ENCODE results near the gene KCNA4.
"Not testable (repeated sequence)": the region's sequence is repeated elsewhere in the genome, so short reads cannot be mapped to it uniquely, and the experiment has no call there.

The KCNA4 gene

DNA sequence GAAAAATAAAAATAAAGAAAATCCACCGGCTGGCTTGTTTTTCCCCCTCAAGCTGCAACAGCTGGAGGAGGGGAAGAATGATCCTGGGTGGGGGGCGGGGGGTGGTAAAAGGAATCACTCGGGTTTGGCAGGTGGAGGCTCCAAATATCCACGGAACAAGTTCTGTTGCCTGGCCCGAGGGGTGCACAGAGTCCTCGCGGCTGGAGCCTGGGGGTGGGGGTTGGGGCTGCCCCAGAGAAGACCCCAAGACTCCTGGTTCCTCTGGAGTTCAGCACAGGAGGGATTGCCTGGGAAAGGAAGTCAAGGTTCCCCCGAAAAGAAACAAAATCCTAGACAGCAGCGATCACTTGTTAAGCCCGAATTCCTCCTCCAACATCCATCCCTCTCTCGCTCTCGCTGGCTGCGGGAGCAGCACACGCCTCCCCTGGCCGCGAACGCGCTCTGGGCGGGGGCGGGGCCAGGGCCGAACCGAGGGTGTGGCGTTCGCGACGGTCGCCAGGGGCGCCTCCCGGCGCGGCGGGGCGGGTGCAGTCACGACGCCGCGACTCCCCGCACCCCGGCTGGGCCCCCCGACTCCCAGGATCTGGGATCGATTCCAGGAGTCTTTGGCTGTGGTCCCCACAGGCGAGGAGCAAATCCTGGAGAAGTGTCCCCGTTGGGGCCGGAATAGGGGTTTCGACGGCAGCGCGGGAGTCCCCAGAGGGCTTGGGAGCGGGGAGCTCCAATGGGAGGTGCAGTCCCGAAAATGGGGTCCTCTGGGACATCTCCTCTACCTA is at the start of gene KCNA4:
Gene KCNA4, minus strand, starts transcription at position 443 of the 776 bp plus-strand sequence. CDS start 4,352 bp downstream, outside the sequence.
- DNase-seq (ENCODE audit: low read depth): no peak

DNA sequence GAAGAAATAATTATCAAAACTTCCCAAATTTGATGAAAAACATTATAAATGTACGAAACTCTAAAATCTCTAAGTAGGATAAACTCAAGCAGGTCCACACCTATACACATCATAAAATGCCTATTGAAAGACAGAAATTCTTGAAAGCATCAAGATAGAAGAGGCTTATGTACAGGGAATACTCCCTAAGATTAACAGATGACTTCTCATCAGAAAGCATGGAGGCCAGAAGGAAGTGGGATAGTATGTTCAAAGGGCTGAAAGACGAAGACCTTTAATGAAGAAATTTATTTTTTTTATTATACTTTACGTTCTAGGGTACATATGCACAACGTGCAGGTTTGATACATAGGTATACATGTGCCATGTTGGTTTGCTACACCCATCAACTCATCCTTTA is 45.3 kb upstream of the KCNA4 start:
- no peak for DNase-seq (ENCODE audit: low read depth)

DNA sequence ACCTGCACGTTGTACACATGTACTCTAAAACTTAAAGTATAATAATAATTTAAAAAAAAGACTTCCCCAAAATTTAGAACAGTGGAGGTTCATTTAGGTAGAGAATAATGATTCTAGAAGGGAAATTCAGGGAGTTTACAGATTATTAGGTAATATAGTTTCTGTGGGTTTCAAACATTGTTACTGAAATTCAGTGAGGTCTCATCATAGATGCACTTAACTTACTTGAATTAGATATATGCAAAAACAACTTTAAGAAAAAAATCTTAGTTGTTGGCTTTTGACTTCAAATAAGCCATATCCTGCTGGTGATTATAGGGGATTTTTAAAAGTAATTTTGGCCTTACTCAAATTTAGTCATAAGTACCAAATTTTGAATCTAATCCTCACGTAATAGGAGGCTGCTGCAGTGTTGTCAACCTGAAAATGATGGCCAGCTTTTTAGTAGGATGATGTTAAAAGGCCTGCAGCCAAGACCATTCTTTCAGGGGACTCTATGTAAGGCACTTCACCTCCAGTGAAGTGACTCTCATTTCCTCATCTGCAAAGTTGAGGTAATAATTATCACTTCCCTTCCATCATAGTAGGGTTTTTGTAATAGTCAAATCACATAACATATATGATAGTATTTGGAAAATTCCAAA is 42.5 kb upstream of the KCNA4 start:
- no peak for DNase-seq (ENCODE audit: low read depth)

DNA sequence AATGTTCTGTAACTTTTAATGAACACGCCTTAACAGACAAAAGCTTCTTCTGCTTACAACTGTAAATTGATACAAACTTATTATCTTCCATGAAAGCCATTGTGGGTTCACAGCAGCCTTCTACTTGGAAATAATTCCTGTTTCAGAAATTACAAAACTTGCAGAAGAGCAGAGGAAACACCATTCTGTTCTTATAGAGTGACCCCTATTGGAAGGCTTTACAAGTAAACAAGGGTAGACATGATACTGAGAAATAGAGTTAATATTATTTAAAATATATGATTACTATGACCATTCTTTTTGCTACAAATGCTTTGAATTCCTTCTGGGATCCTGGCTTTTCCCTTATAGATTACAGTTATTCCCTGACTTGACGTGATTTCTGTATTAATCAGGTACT is 32.4 kb upstream of the KCNA4 start:
- DNase-seq (ENCODE audit: low read depth): no peak

DNA sequence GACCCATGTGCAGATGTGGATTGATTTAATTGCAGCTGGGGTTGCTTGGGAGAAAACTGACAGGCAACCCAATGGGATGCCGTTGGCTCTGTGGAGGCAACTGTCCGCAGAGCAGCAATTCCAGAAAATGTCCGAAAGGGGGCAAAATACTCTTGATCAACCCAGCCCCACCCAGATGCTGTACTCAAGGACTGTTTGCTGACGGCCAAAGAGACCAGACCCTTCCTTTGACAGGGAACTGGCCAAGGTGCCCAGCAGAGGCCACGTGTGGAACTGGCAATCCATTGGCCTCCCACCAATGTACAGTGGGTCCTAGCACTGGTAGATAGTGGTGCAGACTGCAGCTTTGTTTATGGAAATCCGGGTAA is 29.7 kb upstream of the KCNA4 start:
- no peak for DNase-seq (ENCODE audit: low read depth)

DNA sequence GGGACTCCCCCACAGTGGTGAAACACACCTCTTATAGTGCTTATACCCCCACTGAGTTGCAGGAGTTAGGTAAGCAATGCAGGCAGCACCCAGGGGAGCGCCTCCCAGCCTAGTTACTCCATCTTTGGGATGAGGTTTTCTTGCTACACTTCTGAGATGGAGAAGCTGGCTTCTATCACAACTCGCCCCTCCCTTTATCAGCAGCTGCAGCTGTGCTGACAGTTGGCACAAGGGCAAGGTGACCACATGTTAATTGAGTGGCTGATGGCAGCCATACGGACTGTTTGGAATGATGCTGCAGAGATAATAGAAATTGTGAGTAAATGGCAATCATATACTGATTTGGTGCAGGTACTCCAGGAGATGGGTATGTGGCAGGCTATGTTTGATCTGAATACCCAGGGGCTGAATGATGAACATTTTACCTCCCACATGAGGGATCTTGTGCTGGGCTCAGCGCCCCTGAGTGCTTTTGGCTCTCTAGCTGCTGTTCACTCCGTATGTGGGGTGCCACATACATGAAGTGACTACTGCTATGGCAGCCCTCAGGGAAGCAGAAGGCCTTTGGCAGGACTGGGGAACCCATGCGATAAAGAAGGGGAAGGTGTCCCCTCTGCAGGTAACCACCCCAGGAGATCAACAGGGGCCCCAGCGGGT is 29.2 kb upstream of the KCNA4 start:
- DNase-seq (ENCODE audit: low read depth): no peak

DNA sequence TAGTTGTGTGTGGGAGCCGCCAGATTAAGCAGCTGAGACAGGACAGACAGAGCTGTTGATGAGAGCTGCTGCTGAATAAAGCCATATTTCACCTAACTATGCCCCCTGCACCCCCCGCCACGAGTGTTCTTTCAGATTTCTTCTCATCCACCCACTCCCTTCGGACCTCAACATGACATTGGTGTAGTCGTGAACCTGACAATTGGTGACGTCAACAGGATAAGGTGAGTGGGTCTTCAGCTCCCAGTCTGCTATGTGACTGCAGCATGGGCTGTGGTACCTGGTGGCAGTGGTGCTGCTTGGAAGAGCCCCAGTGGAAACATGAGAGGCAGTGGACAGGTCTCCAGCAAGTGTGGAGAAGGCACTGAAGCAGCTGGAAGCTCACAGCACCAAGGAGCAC is 28.3 kb upstream of the KCNA4 start:
- DNase-seq (ENCODE audit: low read depth): no peak

DNA sequence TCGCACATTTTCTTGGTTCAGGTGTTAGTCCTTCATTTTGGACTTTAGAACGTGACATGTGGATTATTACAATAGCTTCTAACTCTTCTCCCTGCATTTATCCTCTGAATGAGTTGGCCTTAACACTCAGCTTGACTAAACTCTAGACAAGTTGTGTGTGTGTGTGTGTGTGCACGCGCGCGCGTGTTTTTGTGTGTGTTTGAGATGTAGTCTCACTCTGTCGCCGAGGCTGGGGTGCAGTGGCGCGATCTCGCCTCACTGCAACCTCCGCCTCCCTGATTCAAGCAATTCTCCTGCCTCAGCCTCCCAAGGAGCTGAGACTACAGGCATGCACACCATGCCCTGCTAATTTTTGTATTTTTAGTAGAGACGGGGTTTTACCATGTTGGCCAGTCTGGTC is 24.3 kb upstream of the KCNA4 start:
- DNase-seq (ENCODE audit: low read depth): no peak

DNA sequence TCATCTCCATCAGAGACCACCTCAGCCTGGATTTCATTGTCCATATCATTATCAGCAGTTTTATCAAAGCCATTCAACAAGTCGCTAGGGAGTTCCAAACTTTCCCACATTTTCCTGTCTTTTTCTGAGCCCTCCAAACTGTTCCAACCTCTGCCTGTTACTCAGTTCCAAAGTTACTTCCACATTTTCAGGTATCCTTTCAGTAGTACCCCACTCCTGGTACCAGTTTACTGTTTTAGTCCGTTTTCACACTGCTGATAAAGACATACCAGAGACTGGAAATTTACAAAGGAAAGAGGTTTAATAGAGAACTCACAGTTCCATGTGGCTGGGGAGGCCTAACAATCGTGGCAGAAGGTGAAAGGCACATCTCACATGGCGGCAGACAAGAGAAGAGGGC is 17.9 kb upstream of the KCNA4 start:
- not testable (repeated sequence) for DNase-seq (ENCODE audit: low read depth)

DNA sequence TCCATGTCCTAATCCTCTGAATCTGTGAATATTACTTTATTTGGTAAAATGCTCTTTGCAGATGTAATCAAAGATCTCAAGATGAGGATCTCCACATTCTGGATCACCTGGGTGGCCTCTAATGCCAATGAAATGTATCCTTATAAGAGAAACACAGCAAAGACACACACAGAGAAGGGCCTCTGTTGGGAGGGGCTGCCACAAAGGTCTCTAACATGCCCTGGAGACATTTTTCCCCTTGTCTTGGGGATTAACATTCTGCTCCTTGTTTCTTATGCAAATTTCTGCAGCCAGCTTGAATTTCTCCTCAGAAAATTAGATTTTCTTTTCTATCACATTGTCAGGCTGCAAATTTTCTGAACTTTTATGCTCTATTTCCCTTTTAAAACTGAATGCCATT is 17.3 kb upstream of the KCNA4 start:
- DNase-seq (ENCODE audit: low read depth): not testable (repeated sequence)

DNA sequence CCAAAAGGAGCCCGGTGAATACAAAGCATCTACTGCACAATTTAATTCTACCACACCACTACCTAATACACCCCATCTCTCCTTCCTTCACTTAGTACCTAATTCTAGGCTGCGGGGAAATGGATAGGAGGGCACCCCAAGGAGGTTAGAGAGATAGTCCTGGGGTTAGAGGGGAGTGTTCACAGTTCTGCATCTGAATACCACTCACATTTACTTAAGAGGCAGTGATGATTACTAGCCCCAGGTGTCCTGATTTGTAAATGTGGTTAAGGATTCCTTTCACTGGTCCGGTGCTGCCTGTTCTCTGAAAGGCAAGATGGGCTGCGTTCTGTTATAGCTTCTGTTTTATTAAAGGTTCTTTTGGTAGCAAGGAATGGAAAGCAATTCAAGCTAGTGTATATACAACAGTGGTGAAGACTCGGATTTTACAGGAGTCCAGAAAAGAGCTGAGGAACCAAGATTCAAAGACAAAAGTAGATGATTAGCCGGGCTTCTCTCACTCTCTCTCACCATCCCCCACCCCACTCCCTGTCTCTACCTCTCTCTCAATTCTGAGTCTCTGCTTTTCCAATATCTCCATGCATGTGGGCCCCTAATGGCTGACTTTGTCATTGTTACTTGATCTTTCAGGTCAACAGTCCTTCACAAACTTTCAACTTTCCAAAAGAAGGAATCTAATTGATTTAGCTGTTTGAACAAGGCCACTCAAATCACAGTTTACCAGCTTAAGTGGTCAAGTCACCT is 8.7 kb upstream of the KCNA4 start:
- DNase-seq (ENCODE audit: low read depth): no peak

DNA sequence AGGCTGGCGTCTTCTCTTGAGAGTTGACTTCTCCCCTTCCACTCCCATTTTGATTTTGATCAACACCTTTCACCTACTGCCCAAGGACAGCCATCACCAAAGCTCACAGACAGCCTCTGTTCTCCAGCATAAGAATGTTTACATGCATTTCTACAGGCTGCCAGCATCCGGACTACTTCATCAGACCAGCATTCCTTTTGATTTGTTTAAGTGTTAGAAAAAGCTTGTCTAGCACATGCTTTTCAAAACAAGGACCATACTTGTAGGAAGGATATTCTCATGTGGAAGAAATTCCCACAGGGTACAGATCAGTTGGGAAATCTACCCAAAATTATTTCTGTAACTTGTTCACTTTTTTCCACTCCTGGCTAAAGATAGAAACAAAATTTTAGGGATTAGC is 6.2 kb upstream of the KCNA4 start:
- no peak for DNase-seq (ENCODE audit: low read depth)

DNA sequence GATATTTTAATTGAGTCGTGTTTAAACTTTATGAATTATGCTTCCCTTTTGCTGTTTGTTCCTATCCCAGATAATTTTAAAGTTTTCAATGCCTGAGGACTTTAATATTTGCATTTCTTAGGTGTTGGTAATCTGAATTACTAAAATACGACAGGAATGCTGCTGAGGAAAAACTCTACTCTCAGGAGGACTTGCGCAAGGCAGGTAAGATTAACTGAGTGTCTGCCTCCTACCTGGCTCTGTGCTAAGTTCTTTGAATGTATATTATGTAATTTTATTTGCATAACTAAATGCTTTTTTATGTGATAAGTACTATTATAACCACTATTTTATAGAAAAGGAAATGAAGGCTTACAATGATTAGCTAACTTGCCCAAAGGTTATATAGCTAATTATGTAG is 2.7 kb upstream of the KCNA4 start:
- DNase-seq (ENCODE audit: low read depth): no peak

DNA sequence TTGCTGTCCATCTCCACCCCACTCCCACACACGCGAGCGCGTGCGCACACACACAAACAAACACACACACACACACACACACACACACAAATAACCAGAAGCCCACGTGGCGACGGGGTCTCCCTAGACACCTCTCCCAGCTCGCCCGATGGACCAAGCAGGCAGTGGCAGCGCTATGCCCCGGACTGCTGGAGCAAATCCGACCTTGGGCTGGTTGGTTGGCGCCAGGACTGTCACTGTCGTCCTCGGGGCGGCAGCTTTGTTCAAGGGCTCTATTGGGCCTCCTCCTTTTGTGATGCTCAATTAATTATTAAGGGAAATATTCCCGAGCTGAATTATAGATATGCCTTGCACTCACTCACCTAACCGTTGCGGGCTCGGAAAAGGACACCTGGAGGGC is 1.7 kb upstream of the KCNA4 start:
- no peak for DNase-seq (ENCODE audit: low read depth)

DNA sequence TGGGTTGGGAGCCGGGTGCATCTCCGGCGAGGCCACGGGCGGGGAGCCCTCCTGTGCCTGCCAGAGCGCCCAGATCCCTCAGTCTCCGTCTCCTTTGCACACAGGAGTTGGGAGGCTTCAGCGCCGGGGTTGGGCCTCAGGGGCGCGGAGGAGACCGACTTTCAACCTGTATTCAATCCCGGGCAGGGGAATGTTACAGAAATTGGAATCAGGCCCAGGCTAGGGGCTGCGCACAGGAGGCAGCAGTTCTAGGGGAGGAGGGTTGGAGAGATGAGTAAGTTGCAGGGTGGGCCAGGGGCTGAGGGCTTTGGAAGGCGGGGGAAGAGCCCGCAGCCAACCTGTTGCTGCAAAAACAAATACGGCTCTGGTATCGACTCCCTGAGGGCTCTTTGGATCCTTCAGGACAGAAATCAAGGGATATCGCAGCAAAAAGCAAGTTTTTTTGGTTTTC is 640 bp upstream of the KCNA4 start:
- no peak for DNase-seq (ENCODE audit: low read depth)

DNA sequence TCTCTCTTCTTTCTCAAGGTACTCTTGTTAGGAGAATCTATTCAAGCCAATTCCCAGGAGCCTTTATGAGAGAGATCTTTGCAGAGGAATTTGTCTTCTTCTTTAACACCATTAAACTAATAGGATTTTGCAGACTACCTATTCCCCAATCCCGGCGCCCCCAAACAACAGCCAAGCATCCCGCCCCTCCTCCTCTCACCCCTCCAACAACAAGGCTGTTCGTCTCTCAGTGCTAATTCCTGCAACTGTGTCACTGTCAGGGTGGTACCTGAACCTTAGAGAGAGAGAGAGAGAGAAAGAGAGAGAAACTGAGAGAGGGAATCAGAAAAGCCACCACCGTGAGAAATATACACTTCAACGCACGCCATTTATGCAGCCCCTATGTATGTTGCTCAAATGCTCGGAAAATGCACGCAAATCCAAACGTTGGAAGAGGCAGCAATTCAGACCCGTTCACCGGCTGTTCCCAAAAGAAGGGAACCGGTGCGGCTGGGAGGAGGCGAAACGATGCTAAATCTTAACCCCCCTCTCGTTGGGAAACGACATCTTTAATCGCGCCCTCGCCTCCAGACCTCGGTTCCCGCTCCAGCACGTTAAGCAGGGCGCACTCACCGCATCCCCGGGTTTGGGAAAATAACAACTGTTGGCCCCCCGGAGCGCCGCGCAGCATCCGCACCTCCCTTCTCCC is 961 bp downstream of the KCNA4 start:
- no peak for DNase-seq (ENCODE audit: low read depth)

DNA sequence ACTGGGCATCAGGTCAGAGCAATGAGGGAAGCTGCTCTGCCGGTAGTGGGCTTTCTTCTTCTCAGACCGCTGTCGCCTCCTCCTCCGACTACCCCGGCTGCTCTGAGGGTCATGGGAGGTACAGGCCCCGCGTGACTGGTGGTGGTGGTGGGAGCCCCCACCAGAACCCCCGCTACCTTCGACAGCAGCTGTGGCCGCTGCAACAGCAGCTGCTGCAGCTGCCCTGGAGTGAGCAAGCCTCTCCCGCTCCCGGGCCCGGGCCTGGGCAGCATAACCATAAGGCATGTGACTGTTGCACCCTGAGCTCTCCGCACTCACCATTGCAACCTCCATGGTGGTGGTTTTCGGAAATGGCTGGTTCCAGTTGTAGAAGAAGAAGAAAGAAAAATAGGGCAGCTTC is 4.5 kb downstream of the KCNA4 start:
- no peak for DNase-seq (ENCODE audit: low read depth)

DNA sequence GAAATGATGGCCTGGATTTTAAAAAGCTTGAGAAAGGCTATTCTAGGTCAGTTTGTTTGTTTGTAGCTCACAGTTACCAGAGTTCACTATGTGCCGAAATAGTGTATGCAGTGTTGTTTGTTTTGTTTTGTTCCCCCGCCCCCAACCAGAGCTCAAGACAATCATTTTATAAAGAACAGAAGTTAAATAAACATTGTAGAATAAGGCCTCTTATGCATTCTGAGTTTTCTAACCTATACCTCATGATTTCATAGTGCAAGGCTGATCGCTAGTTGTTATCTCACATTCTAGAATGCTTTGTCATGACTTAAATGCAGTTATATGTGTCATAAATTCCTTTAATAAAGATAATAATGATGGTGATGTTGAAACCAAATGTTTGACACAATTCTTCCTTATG is 7.8 kb downstream of the KCNA4 start:
- DNase-seq (ENCODE audit: low read depth): no peak

DNA sequence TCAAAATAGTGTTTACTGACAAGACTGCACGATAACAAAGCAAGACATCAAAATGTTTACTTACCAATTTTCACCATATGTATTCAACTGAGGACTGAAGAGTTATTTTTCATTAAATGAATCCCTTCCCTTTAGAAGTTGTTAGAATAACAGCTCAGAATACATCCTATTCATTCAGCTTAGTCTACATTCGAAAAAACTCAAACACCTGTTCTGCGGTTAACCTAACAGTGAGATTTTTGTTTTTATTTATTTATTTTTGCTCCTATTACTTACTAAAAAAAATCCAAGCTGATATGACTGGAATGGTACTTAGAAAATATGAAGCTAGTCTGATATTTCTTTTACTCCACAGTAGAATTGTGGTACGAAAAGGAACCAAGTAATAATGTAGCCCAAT is 10.0 kb downstream of the KCNA4 start:
- no peak for DNase-seq (ENCODE audit: low read depth)

DNA sequence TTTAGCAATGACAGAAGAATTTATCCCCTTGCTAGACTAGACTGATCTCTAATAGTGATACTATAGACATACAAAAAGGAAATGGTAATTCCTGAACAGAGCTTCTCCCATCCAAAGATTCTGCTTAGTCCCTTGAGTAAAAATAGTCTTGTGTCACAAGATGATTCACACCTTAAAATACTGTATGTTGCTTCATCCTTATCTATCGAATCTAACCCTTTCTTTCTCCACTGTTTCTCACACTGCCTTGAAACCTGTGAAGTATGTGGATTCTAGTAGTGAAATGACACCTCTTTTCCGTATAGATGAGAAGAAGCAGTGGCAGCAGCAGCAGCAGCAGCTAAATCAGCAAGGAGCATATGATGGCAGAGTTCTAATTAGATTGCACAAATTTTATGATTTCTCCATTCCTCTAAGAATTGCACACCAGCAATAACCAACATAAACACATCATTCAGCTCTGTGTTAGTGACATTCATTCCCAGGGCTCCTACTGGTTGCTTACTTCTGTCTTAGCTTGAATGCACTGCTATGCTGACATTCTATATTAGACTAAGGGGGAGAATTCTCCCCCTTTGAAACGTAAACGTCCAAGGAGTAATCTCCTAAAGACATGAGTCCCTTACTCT is 14.6 kb downstream of the KCNA4 start:
- DNase-seq (ENCODE audit: low read depth): no peak

DNA sequence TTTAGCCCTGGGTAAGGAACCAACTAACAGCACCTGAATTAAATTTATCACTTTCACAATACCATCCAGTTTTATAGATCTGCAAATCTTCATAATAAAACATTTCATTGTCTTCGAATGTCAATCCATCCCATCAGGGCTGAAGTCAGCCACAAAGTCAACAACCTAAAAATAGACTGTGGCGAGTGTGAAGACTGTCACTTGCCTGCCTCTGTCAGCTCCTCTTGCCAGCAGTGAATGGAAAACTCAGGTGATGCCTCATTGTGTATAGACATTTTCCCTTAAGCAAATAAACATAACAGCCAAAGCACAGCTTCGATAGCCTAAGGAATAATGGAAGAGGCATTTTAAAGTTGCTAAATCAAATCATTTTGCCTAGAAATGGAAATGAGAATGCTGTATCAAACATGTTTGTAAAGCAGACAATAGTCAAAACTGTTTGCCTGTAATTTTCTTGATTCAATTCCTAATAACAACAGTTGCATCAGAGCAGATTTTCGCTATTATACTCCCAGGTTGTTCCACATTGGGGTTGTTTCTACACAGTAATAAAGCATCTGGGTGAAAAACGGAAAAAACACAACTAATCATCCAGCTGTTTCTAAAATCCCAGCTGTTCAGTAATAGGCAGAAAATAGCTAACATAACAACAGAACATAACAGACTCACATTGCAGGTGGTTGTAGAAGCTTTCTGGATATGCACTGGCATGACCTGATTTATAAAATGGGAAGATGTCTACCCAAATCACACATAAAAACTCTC is 15.7 kb downstream of the KCNA4 start:
- no peak for DNase-seq (ENCODE audit: low read depth)
